ENCODE results near the gene FYCO1. TPM values are rescaled to one million over a fixed set of nuclear protein-coding genes. Genes with fewer than 3 reads are reported as not detected.

Gene FYCO1
- total and polyA plus RNA-seq, 2 of the 13 experiments (the other 11 are each of a cell fraction or from before 2014, with no cell fraction given) = 2.7 to 4.2 TPM

GRCh38 chr3:45987368-45988291 lies 8.0 kb downstream of the FYCO1 start:
- no peaks in the 10 kb centered on the region for H3K9me3 ChIP-seq (ENCODE audit: low read length)
- H3K4me2 ChIP-seq (ENCODE audit: low read depth, low read length) = peak overlapping the region; percentile 2; the same call in 1 of the 2 replicates
- H4K20me1 ChIP-seq (ENCODE audit: insufficient read depth, low read length) = no peaks in the 10 kb centered on the region
- H3K9ac ChIP-seq (ENCODE audit: insufficient read depth, low read depth, low read length) = no peak overlapping the region
- in situ Hi-C loops (cut with HindIII; ENCODE audit: extremely low pct_ligation_motif_present, low pct_unique_long_range_greater_than_20kb) = no loop called here
- 84% methylated on average over 7 of the region's 8 CpGs for WGBS (ENCODE audit: low lambda C conversion rate)
- peaks cover 1 to 24% of the 10 kb centered on the region in 2 experiments; a peak in 3 of 5 replicates for H3K36me3 ChIP-seq (replicated peaks in 1 of 2; ENCODE audit: control insufficient read depth in 1 of 2, insufficient read depth in 2 of 2, low read length in 2 of 2)
- no peak overlapping the region for H2AFZ ChIP-seq (ENCODE audit: low read length)
- POLR2A ChIA-PET = interaction anchor here (2.1 kb wide), 1 partner anchor 9 kb away, joined by 7 read pairs; no protein-coding TSS in a partner anchor
- CTCF ChIA-PET (ENCODE audit: low intra/inter-chr PET ratio, low total read pairs) = no interaction called here
- H3K79me2 ChIP-seq (ENCODE audit: insufficient read depth, low read length) = peaks cover 27% of the 10 kb centered on the region
- ATAC-seq (no peak), FAIRE-seq (no peak), DNase-seq (ENCODE audit: low spot score) (peak; percentile 16)
- H3K27me3 ChIP-seq (ENCODE audit: control insufficient read depth in 1 of 2, insufficient read depth in 2 of 2, low read length in 2 of 2) = no peaks in the 10 kb centered on the region
- BruUV-seq (replicated peaks) = no TSS peak
- peak; percentile 38 for TF ChIP-seq RARA (CRISPR knock-in tag; IDR thresholded peaks at IDR 0.05)
- TF ChIP-seq MED1 (CRISPR knock-in tag; IDR thresholded peaks at IDR 0.05) = no peak
- TF ChIP-seq SIX4 (CRISPR knock-in tag; IDR thresholded peaks at IDR 0.05) = peak; percentile 49; the same call in 1 of the 2 replicates
- TF ChIP-seq, protein P1, sequence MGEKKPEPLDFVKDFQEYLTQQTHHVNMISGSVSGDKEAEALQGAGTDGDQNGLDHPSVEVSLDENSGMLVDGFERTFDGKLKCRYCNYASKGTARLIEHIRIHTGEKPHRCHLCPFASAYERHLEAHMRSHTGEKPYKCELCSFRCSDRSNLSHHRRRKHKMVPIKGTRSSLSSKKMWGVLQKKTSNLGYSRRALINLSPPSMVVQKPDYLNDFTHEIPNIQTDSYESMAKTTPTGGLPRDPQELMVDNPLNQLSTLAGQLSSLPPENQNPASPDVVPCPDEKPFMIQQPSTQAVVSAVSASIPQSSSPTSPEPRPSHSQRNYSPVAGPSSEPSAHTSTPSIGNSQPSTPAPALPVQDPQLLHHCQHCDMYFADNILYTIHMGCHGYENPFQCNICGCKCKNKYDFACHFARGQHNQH (CRISPR knock-in tag; IDR thresholded peaks at IDR 0.05) = no peak
- peak; percentile 19; the same call in 1 of the 2 replicates for TF ChIP-seq SIX1 (CRISPR knock-in tag; IDR thresholded peaks at IDR 0.05; ENCODE audit: borderline replicate concordance)
- TF ChIP-seq, protein P2, sequence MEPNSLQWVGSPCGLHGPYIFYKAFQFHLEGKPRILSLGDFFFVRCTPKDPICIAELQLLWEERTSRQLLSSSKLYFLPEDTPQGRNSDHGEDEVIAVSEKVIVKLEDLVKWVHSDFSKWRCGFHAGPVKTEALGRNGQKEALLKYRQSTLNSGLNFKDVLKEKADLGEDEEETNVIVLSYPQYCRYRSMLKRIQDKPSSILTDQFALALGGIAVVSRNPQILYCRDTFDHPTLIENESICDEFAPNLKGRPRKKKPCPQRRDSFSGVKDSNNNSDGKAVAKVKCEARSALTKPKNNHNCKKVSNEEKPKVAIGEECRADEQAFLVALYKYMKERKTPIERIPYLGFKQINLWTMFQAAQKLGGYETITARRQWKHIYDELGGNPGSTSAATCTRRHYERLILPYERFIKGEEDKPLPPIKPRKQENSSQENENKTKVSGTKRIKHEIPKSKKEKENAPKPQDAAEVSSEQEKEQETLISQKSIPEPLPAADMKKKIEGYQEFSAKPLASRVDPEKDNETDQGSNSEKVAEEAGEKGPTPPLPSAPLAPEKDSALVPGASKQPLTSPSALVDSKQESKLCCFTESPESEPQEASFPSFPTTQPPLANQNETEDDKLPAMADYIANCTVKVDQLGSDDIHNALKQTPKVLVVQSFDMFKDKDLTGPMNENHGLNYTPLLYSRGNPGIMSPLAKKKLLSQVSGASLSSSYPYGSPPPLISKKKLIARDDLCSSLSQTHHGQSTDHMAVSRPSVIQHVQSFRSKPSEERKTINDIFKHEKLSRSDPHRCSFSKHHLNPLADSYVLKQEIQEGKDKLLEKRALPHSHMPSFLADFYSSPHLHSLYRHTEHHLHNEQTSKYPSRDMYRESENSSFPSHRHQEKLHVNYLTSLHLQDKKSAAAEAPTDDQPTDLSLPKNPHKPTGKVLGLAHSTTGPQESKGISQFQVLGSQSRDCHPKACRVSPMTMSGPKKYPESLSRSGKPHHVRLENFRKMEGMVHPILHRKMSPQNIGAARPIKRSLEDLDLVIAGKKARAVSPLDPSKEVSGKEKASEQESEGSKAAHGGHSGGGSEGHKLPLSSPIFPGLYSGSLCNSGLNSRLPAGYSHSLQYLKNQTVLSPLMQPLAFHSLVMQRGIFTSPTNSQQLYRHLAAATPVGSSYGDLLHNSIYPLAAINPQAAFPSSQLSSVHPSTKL (CRISPR knock-in tag; IDR thresholded peaks at IDR 0.05) = 0 out of 2 replicates have a peak, but pooled peaks have one; percentile 15
- H3K4me1 ChIP-seq (ENCODE audit: insufficient read depth, low read length) = peaks cover 47% of the 10 kb centered on the region
- intact Hi-C loops (cut with micrococcal nuclease; ENCODE audit: unreplicated experiment) = no loop called here
- no peak overlapping the region for H3K27ac ChIP-seq (ENCODE audit: extremely low read length, insufficient read depth, low read length)
- H3K4me3 ChIP-seq (replicated peaks in 1 of 3; ENCODE audit: insufficient read depth in 1 of 3, low read depth in 2 of 3, low read length in 3 of 3) = no peak overlapping the region

Data from HepG2 (cell line).